SU-DHL-6 (cell line): Measurements from ENCODE around the gene DYNC1I2.

Experiments
- H2AFZ ChIP-seq: fragments of 200-600 bp; sonication (generic); 2 replicates; pipeline ENCODE4 v1.6.1; 2014; ENCODE audit warnings: low read depth, mild to moderate bottlenecking, moderate library complexity, mixed read lengths, antibody characterized with exemption, low read length; ENCODE audit not compliant: severe bottlenecking
- H3F3A ChIP-seq: fragments of 200-600 bp; shearing (Covaris generic); 2 replicates; pipeline ENCODE4 v1.6.0; 2016; ENCODE audit warnings: antibody characterized with exemption, mild to moderate bottlenecking; ENCODE audit not compliant: insufficient read depth
- H3K27ac ChIP-seq: fragments of 200-600 bp; sonication (generic); 2 replicates; pipeline ENCODE4 v1.5.1; 2016; ENCODE audit warnings: low read depth, mild to moderate bottlenecking, low read length, moderate library complexity, mixed read lengths
- H3K27me3 ChIP-seq: fragments of 200-600 bp; sonication (generic), shearing (Covaris generic); 2 replicates; pipeline ENCODE4 v1.6.0; 2014; ENCODE audit warnings: mild to moderate bottlenecking, low read length
- H3K36me3 ChIP-seq: fragments of 200-600 bp; sonication (generic); 2 replicates; pipeline ENCODE4 v1.6.1; 2014; ENCODE audit warnings: mild to moderate bottlenecking, low read length, mixed read lengths
- H3K4me2 ChIP-seq: fragments of 300-600, 200-600 bp; shearing (Covaris generic), sonication (generic); 2 replicates; pipeline ENCODE4 v1.6.0; 2014; ENCODE audit warnings: low read length, low read depth, mild to moderate bottlenecking; ENCODE audit not compliant: poor library complexity, severe bottlenecking
- H3K4me3 ChIP-seq: fragments of 200-600 bp; sonication (generic); 2 replicates; pipeline ENCODE4 v1.5.1; 2014; ENCODE audit warnings: antibody characterized with exemption, low read length, mild to moderate bottlenecking, mixed read lengths; ENCODE audit not compliant: insufficient read depth, poor library complexity, severe bottlenecking
- H3K79me2 ChIP-seq: fragments of 200-600 bp; sonication (generic); 2 replicates; pipeline ENCODE4 v1.6.1; 2014; ENCODE audit warnings: mild to moderate bottlenecking, low read length, moderate library complexity; ENCODE audit not compliant: insufficient read depth
- H3K9ac ChIP-seq: fragments of 200-600 bp; sonication (generic); 2 replicates; pipeline ENCODE4 v1.7.0; 2014; ENCODE audit warnings: mild to moderate bottlenecking, low read length
- H3K9me2 ChIP-seq: fragments of 200-600 bp; sonication (generic); replicated peaks from 2 replicates; pipeline ENCODE4 v1.6.1; 2014; ENCODE audit warnings: low read length; ENCODE audit not compliant: insufficient read depth
- H3K9me3 ChIP-seq: fragments of 200-600 bp; sonication (generic); 2 replicates; pipeline ENCODE4 v1.6.1; 2014; ENCODE audit warnings: low read length, mixed read lengths; ENCODE audit not compliant: insufficient read depth
- H4K20me1 ChIP-seq: fragments of 200-600 bp; sonication (generic); 2 replicates; pipeline ENCODE4 v1.6.1; 2014; ENCODE audit warnings: low read depth, mild to moderate bottlenecking, antibody characterized with exemption, low read length, moderate library complexity, mixed read lengths
- CTCF ChIP-seq: fragments of 200-600 bp; sonication (generic); IDR thresholded peaks from one replicate; pipeline ENCODE4 v1.5.1; 2017; ENCODE audit warnings: antibody characterized with exemption, mild to moderate bottlenecking, low read length, moderate library complexity; ENCODE audit not compliant: insufficient read depth, poor library complexity, severe bottlenecking
- EZH2phosphoT487 ChIP-seq: fragments of 200-600 bp; sonication (generic), shearing (Covaris generic); conservative IDR thresholded peaks from 2 replicates; pipeline ENCODE4 v1.6.1; 2018; ENCODE audit warnings: mild to moderate bottlenecking, antibody characterized with exemption, low read length, moderate library complexity, mixed read lengths

Gene DYNC1I2

DNA sequence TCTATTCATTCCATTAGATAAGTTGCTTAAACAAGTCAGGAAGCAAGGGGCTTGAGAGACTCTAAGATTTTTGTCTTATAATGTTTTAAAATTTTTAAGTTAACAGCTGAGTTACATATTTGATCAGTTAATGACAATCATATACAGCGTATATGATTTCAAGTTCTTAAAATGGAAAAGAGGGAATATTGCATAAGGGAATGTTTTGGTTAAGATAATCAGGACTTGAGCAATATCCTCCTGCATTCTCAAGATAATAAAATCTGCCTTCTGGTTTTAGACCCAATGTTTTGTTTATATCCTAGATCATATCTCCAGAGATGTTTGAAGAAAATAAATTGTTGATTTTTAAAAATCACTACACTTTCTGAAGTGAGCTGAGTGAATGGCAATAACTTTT, 13.4 kb upstream of the DYNC1I2 start:
- Histone ChIP-seq H3K27ac (no peak overlapping the region), H3K36me3 (no peaks in the 10 kb centered on the region), H3K4me3 (no peak overlapping the region), H3K9me2 (no peaks in the 10 kb centered on the region), H4K20me1 (no peaks in the 10 kb centered on the region), H3K79me2 (no peaks in the 10 kb centered on the region), H3K9ac (no peak overlapping the region), H2AFZ (no peak overlapping the region), H3F3A (no peaks in the 10 kb centered on the region), H3K9me3 (no peaks in the 10 kb centered on the region), H3K27me3 (no peaks in the 10 kb centered on the region), H3K4me2 (no peak overlapping the region)
- TF ChIP-seq CTCF (no peak), EZH2phosphoT487 (no peak)

DNA sequence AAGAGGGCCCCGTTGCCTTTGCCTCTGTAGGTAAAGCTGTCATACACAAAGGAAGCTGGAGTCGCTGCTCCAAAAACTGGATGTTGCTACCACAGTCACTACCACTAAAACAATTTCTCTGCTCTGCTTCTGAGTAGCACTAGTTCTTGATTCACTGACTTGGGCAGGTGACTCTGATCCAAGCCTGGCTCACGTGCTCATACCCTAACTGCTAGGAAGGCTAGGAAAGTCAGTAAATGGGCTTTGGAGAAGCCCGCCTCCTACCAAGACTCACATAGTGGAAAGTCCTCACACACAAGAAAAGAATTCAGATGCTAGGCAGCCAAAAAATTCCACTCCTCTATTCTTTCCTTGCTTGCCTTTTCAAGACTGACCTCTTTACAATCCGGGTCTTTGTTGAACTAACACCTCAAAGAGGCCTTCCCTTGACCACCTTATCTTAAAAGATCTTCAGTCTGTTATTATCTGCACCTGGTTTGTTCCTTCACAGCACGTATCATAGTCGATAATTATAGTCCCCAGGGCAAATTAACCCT, 11.4 kb upstream of the DYNC1I2 start:
- H3K9me2 ChIP-seq = no peaks in the 10 kb centered on the region
- H2AFZ ChIP-seq = no peak overlapping the region
- H3K4me3 ChIP-seq = no peak overlapping the region
- no peaks in the 10 kb centered on the region for H3K36me3 ChIP-seq
- no peaks in the 10 kb centered on the region for H4K20me1 ChIP-seq
- H3K9me3 ChIP-seq = no peaks in the 10 kb centered on the region
- H3F3A ChIP-seq = no peaks in the 10 kb centered on the region
- no peak for TF ChIP-seq CTCF
- TF ChIP-seq EZH2phosphoT487 = no peak
- H3K27me3 ChIP-seq = no peaks in the 10 kb centered on the region
- no peak overlapping the region for H3K4me2 ChIP-seq
- H3K9ac ChIP-seq = no peak overlapping the region
- H3K79me2 ChIP-seq = no peaks in the 10 kb centered on the region
- no peak overlapping the region for H3K27ac ChIP-seq

- Histone ChIP-seq H3K9ac (no peak overlapping the region), H2AFZ (no peak overlapping the region), H3F3A (no peaks in the 10 kb centered on the region), H3K9me3 (no peaks in the 10 kb centered on the region), H4K20me1 (no peaks in the 10 kb centered on the region), H3K27ac (no peak overlapping the region), H3K27me3 (no peaks in the 10 kb centered on the region), H3K4me2 (no peak overlapping the region), H3K9me2 (no peaks in the 10 kb centered on the region), H3K36me3 (no peaks in the 10 kb centered on the region), H3K4me3 (no peak overlapping the region), H3K79me2 (no peaks in the 10 kb centered on the region)
- no peak for TF ChIP-seq EZH2phosphoT487
- no peak for TF ChIP-seq CTCF
Measured at GRCh38 chr2:171678619-171679018, 8.7 kb upstream of the DYNC1I2 start.
